Mesenteric fat pad (tissue), 1 donor: ENCODE data around the gene MAGEC1. TPM values are rescaled to one million over a fixed set of nuclear protein-coding genes. Genes with fewer than 3 reads are reported as not detected.

Experiments
- total RNA-seq: library from RNA; stranded (reverse); fragmentation: NEBNext Ultra II Directional; extraction: Animal tissue kit (Norgen Biotek cat#: 25700); gene quantifications from one replicate; pipeline ENCODE4 v1.2.1, GENCODE V29; 2021
- donor health status: DM: yes; HTN: yes; CAD: no.

MAGEC1 gene
- total RNA-seq, 1 donor from 2014 or later: not detected

Other genes starting within 250 kb of the MAGEC1 start
- not detected for gene SPANXD, start 205.2 kb upstream of the MAGEC1 start, total RNA-seq
- not detected for gene MAGEC3, start 65.6 kb upstream of the MAGEC1 start, total RNA-seq